ENCODE measurements around the gene RANBP3L. TPM values are rescaled to one million over a fixed set of nuclear protein-coding genes. Genes with fewer than 3 reads are reported as not detected.
A peak's percentile ranks its signal among the peaks of the same experiment; 100 is the strongest.

RANBP3L gene
- total and polyA plus RNA-seq, 10 of the 15 experiments (the other 5 are each of a cell fraction or from before 2014, with no cell fraction given), result 0.02 to 0.29 (median 0.06) TPM; not detected in 4

DNA sequence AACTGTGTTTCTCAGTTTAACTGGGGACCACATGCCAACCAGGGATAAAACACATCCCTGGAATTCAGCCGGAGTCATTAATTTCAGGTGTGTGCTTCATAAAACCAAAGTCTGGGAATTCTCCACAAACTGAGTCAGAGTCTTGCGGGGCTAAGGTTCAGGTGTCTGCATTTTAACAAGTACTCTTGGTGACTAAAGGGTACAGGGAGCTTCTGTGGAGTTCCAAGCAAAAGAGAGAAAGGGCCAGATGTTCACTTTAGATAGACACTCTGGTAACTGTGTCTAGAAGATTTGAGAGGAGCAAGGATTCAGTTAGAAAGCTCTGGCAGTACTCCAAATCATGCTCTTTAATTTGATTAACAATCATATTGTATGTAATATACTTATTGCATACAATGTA, 64.0 kb downstream of the RANBP3L start (continued):
- no peak for TF ChIP-seq MTA3 (IDR thresholded peaks at IDR 0.05; ENCODE audit: borderline replicate concordance, low read length)
- TF ChIP-seq ZBED1 (IDR thresholded peaks at IDR 0.05; ENCODE audit: borderline replicate concordance), result no peak
- TF ChIP-seq RAD51 (IDR thresholded peaks at IDR 0.05), result no peak

GRCh38 chr5:36236801-36237200, 64.9 kb downstream of the RANBP3L start:
- ATAC-seq (no peak), DNase-seq (ENCODE audit: low read depth, low spot score) (no peak), FAIRE-seq (peak; percentile 38)
- ChIA-PET RAD21 (ENCODE audit: unreplicated experiment) (no interaction called here), POLR2A (interaction anchor here (0.6 to 0.7 kb wide), 4 partner anchors 34 to 1114 kb away, joined by 3 to 6 read pairs (median 3); no protein-coding TSS in a partner anchor), SMC1A (ENCODE audit: uncharacterized antibody, unreplicated experiment) (interaction anchor here (1.7 kb wide), 1 partner anchor 12 kb away, joined by 5 read pairs; no protein-coding TSS in a partner anchor), CTCF (interaction anchor here (1.2 to 2.2 kb wide), 3 partner anchors 10 to 157 kb away, joined by 3 to 7 read pairs (median 5); no protein-coding TSS in a partner anchor)
- in situ Hi-C loops (cut with MboI), result no loop called here
- Histone ChIP-seq H3K27ac (ENCODE audit: control insufficient read depth, insufficient read depth) (no peak overlapping the region), H3K27me3 (replicated peaks in 1 of 2; ENCODE audit: control insufficient read depth in 2 of 2, insufficient read depth in 2 of 2, low read length in 1 of 2) (no peaks in the 10 kb centered on the region), H2AFZ (ENCODE audit: control insufficient read depth, low read depth, low read length) (no peak overlapping the region), H3K9me3 (replicated peaks; ENCODE audit: control insufficient read depth, insufficient read depth, low read length) (no peaks in the 10 kb centered on the region), H3K9ac (ENCODE audit: control insufficient read depth, insufficient read depth, low read length) (no peak overlapping the region), H3K4me2 (ENCODE audit: control insufficient read depth, insufficient read depth) (no peak overlapping the region; the same call in 1 of the 2 replicates), H3K4me3 (no peak overlapping the region), H3K36me3 (ENCODE audit: control insufficient read depth in 2 of 2, insufficient read depth in 2 of 2, low read length in 1 of 2) (no peaks in the 10 kb centered on the region), H4K20me1 (ENCODE audit: control insufficient read depth, insufficient read depth) (no peaks in the 10 kb centered on the region), H3K4me1 (ENCODE audit: control insufficient read depth, insufficient read depth, low read length) (peaks cover 14% of the 10 kb centered on the region), H3K79me2 (ENCODE audit: control insufficient read depth, insufficient read depth, low read length) (peaks cover 1% of the 10 kb centered on the region; the same call in 1 of the 2 replicates)
- intact Hi-C loops (cut with micrococcal nuclease; ENCODE audit: unreplicated experiment), result loop anchor here (5.0 kb wide), 1 partner anchor 160 kb away; no protein-coding TSS in a partner anchor
- no TSS peak for BruUV-seq (replicated peaks)
- TF ChIP-seq RCOR1 (conservative IDR thresholded peaks at IDR 0.05; ENCODE audit: low read depth, low read length) (no peak), ZNF592 (IDR thresholded peaks at IDR 0.05) (no peak), CBX5 (IDR thresholded peaks at IDR 0.05; ENCODE audit: low read depth) (no peak), EED (IDR thresholded peaks at IDR 0.05; ENCODE audit: low read depth) (no peak), ZNF384 (IDR thresholded peaks at IDR 0.05; ENCODE audit: borderline replicate concordance, low read depth, low read length) (no peak), TARDBP (IDR thresholded peaks at IDR 0.05; ENCODE audit: borderline replicate concordance) (no peak), NFYA (IDR thresholded peaks at IDR 0.05; ENCODE audit: borderline replicate concordance, low read depth, low read length) (no peak), RFX5 (IDR thresholded peaks at IDR 0.05; ENCODE audit: low read depth, low read length) (no peak), SREBF2 (IDR thresholded peaks at IDR 0.05; ENCODE audit: low read length) (no peak), DPF2 (IDR thresholded peaks at IDR 0.05) (no peak), SREBF1 (IDR thresholded peaks at IDR 0.05; ENCODE audit: low read length) (no peak), RAD21 (IDR thresholded peaks at IDR 0.05; ENCODE audit: insufficient read depth, low read depth, low read length) (no peak), JUNB (IDR thresholded peaks at IDR 0.05) (no peak)
- TF ChIP-seq, protein P1, sequence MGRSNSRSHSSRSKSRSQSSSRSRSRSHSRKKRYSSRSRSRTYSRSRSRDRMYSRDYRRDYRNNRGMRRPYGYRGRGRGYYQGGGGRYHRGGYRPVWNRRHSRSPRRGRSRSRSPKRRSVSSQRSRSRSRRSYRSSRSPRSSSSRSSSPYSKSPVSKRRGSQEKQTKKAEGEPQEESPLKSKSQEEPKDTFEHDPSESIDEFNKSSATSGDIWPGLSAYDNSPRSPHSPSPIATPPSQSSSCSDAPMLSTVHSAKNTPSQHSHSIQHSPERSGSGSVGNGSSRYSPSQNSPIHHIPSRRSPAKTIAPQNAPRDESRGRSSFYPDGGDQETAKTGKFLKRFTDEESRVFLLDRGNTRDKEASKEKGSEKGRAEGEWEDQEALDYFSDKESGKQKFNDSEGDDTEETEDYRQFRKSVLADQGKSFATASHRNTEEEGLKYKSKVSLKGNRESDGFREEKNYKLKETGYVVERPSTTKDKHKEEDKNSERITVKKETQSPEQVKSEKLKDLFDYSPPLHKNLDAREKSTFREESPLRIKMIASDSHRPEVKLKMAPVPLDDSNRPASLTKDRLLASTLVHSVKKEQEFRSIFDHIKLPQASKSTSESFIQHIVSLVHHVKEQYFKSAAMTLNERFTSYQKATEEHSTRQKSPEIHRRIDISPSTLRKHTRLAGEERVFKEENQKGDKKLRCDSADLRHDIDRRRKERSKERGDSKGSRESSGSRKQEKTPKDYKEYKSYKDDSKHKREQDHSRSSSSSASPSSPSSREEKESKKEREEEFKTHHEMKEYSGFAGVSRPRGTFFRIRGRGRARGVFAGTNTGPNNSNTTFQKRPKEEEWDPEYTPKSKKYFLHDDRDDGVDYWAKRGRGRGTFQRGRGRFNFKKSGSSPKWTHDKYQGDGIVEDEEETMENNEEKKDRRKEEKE (IDR thresholded peaks at IDR 0.05), result no peak
- TF ChIP-seq, protein P2, sequence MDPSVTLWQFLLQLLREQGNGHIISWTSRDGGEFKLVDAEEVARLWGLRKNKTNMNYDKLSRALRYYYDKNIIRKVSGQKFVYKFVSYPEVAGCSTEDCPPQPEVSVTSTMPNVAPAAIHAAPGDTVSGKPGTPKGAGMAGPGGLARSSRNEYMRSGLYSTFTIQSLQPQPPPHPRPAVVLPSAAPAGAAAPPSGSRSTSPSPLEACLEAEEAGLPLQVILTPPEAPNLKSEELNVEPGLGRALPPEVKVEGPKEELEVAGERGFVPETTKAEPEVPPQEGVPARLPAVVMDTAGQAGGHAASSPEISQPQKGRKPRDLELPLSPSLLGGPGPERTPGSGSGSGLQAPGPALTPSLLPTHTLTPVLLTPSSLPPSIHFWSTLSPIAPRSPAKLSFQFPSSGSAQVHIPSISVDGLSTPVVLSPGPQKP (IDR thresholded peaks at IDR 0.05; ENCODE audit: low read depth, low read length), result no peak
